AG09319 (cell line): ENCODE measurements around the gene ITIH1.

Source experiments
- DNase-seq: peaks from one replicate; pipeline ENCODE4 v3.0.0-alpha.2; 2010; ENCODE audit warnings: low read depth; ENCODE audit errors: extremely low read depth
- CTCF ChIP-seq: IDR thresholded peaks from 2 replicates; pipeline ENCODE4 v1.5.1; 2011; ENCODE audit warnings: low read depth, mild to moderate bottlenecking, inconsistent platforms, low read length, moderate library complexity

ITIH1 gene

GRCh38 chr3:52819936-52820335 lies 42.5 kb downstream of the ITIH1 start:
- no peak for TF ChIP-seq CTCF
- DNase-seq: no peak

- peak; percentile 55 for TF ChIP-seq CTCF
- no peak for DNase-seq
Observed at GRCh38 chr3:52820736-52821135, 43.3 kb downstream of the ITIH1 start.

GRCh38 chr3:52822363-52822762 lies 45.0 kb downstream of the ITIH1 start:
- TF ChIP-seq CTCF: no peak
- no peak for DNase-seq

GRCh38 chr3:52824037-52824436 lies 46.6 kb downstream of the ITIH1 start:
- DNase-seq: no peak
- TF ChIP-seq CTCF: no peak

- no peak for TF ChIP-seq CTCF
- no peak for DNase-seq
Observed at GRCh38 chr3:52827441-52827840, 50.0 kb downstream of the ITIH1 start.

- no peak for TF ChIP-seq CTCF
Observed at GRCh38 chr3:52827866-52828376, 50.5 kb downstream of the ITIH1 start.

GRCh38 chr3:52829482-52829881 lies 52.1 kb downstream of the ITIH1 start:
- TF ChIP-seq CTCF: no peak
- no peak for DNase-seq

More at GRCh38 chr3:52827866-52828376, 50.5 kb downstream of the ITIH1 start:
- no peak for DNase-seq
